K562 (cell line): Measurements from ENCODE around the gene GDF15. TPM values are rescaled to one million over a fixed set of nuclear protein-coding genes. Genes with fewer than 3 reads are reported as not detected.

ENCODE experiments used
- CCNT2 ChIP-seq: IDR thresholded peaks from 2 replicates; pipeline ENCODE4 v1.6.1; 2011; ENCODE audit warnings: borderline replicate concordance, low read depth, mild to moderate bottlenecking, moderate library complexity, mixed read lengths, low read length; ENCODE audit not compliant: insufficient read length; ENCODE audit errors: extremely low read depth
- DACH1 ChIP-seq: fragments of 450-650 bp; IDR thresholded peaks from 2 replicates; pipeline ENCODE4 v1.6.1; 2018; ENCODE audit not compliant: partially characterized antibody
- MED1 ChIP-seq: sonication (generic); formaldehyde crosslinking; IDR thresholded peaks from 2 replicates; pipeline ENCODE4 v1.8.1; 2023; ENCODE audit warnings: missing genetic modification reagents, borderline replicate concordance
- MIER1 ChIP-seq: fragments of 450-650 bp; IDR thresholded peaks from 2 replicates; pipeline ENCODE4 v1.6.1; 2016; ENCODE audit warnings: antibody characterized with exemption, mild to moderate bottlenecking, low read depth
- MTA2 ChIP-seq: fragments of 450-650 bp; IDR thresholded peaks from 2 replicates; pipeline ENCODE4 v1.6.1; 2016; ENCODE audit warnings: low read depth
- NFIX ChIP-seq: fragments of 250-450 bp; sonication (Bioruptor Pico); IDR thresholded peaks from 2 replicates; pipeline ENCODE4 v1.4.0; 2020; ENCODE audit warnings: low read depth, mild to moderate bottlenecking, moderate library complexity
- SREBF2 ChIP-seq: sonication (generic); formaldehyde crosslinking; IDR thresholded peaks from 2 replicates; pipeline ENCODE4 v1.4.0; 2020; ENCODE audit warnings: mild to moderate bottlenecking, missing genetic modification reagents
- ZNF197 ChIP-seq: fragments of 200-800 bp; sonication (Bioruptor generic); IDR thresholded peaks from 2 replicates; pipeline ENCODE4 v1.6.1; 2016; ENCODE audit warnings: low read depth, missing genetic modification characterization, missing compliant biosample characterization
- ZNF253 ChIP-seq: fragments of 250-450 bp; sonication (Bioruptor Pico); conservative IDR thresholded peaks from 2 replicates; pipeline ENCODE4 v1.6.1; 2021; ENCODE audit warnings: mild to moderate bottlenecking
- ZNF551 ChIP-seq: fragments of 250-450 bp; sonication (Bioruptor Pico); IDR thresholded peaks from 2 replicates; pipeline ENCODE4 v1.5.0; 2021; ENCODE audit warnings: mild to moderate bottlenecking, moderate library complexity
- ZNF583 ChIP-seq: fragments of 250-450 bp; sonication (Bioruptor Pico); IDR thresholded peaks from 2 replicates; pipeline ENCODE4 v1.4.0; 2020
- polyA plus RNA-seq, 8 experiments: library from polyadenylated mRNA; depleted of rRNA in 4 of 8; stranded (reverse) in 5 of 8; unstranded in 3 of 8; fragments of >200 nt; fragmentation: Nextera tagmentation in 2 of 8; fragmentation: Illumina TruSeq in 1 of 8; extraction: Ambion mirVana in 2 of 8; extraction: Trizol in 1 of 8; gene quantifications; 2 replicates each; pipeline versions ENCODE4 v1.2.1 to v1.2.3, GENCODE V29; 2011 to 2014; ENCODE audit warnings: inconsistent platforms in 1 of 8, missing spikeins in 1 of 8
- total RNA-seq, 7 experiments: library from RNA; depleted of rRNA in 6 of 7; stranded (reverse); fragments of >200 nt in 6 of 7; fragmentation: Illumina TruSeq in 2 of 7; extraction: Trizol in 2 of 7; gene quantifications; 2 replicates each; pipeline versions ENCODE4 v1.2.1 to v1.2.3, GENCODE V29; 2011 to 2021; ENCODE audit warnings: low replicate concordance in 1 of 7
- TF ChIP-seq, protein P1 (sequence below): fragments of 450-650 bp; IDR thresholded peaks from 2 replicates; pipeline ENCODE4 v1.6.1; 2017; ENCODE audit warnings: antibody characterized with exemption, mild to moderate bottlenecking
- TF ChIP-seq, protein P2 (sequence below): fragments of 250-450 bp; sonication (Bioruptor Pico); IDR thresholded peaks from 2 replicates; pipeline ENCODE4 v1.5.0; 2021; ENCODE audit warnings: mild to moderate bottlenecking, moderate library complexity
- TF ChIP-seq, protein P3 (sequence below): fragments of 200-800 bp; sonication (Bioruptor generic); IDR thresholded peaks from 2 replicates; pipeline ENCODE4 v1.6.1; 2017; ENCODE audit warnings: missing genetic modification characterization, missing compliant biosample characterization

GDF15 gene
- total and polyA plus RNA-seq, 9 of the 15 experiments (the other 6 are each of a cell fraction or from before 2014, with no cell fraction given) = 2.3 to 82.4 (median 12.5) TPM

DNA sequence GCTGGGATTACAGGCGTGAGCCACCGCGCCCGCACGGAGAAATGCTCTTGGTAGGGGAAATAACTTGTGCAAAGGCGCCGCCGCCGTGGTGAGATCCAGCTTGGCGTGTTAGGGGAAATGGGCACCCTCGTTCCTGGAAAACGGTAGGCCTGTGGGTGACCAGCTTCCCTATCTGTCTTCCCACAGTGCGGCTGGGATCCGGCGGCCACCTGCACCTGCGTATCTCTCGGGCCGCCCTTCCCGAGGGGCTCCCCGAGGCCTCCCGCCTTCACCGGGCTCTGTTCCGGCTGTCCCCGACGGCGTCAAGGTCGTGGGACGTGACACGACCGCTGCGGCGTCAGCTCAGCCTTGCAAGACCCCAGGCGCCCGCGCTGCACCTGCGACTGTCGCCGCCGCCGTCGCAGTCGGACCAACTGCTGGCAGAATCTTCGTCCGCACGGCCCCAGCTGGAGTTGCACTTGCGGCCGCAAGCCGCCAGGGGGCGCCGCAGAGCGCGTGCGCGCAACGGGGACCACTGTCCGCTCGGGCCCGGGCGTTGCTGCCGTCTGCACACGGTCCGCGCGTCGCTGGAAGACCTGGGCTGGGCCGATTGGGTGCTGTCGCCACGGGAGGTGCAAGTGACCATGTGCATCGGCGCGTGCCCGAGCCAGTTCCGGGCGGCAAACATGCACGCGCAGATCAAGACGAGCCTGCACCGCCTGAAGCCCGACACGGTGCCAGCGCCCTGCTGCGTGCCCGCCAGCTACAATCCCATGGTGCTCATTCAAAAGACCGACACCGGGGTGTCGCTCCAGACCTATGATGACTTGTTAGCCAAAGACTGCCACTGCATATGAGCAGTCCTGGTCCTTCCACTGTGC lies 2.4 kb downstream of the GDF15 start (continued):
- TF ChIP-seq, protein P1, sequence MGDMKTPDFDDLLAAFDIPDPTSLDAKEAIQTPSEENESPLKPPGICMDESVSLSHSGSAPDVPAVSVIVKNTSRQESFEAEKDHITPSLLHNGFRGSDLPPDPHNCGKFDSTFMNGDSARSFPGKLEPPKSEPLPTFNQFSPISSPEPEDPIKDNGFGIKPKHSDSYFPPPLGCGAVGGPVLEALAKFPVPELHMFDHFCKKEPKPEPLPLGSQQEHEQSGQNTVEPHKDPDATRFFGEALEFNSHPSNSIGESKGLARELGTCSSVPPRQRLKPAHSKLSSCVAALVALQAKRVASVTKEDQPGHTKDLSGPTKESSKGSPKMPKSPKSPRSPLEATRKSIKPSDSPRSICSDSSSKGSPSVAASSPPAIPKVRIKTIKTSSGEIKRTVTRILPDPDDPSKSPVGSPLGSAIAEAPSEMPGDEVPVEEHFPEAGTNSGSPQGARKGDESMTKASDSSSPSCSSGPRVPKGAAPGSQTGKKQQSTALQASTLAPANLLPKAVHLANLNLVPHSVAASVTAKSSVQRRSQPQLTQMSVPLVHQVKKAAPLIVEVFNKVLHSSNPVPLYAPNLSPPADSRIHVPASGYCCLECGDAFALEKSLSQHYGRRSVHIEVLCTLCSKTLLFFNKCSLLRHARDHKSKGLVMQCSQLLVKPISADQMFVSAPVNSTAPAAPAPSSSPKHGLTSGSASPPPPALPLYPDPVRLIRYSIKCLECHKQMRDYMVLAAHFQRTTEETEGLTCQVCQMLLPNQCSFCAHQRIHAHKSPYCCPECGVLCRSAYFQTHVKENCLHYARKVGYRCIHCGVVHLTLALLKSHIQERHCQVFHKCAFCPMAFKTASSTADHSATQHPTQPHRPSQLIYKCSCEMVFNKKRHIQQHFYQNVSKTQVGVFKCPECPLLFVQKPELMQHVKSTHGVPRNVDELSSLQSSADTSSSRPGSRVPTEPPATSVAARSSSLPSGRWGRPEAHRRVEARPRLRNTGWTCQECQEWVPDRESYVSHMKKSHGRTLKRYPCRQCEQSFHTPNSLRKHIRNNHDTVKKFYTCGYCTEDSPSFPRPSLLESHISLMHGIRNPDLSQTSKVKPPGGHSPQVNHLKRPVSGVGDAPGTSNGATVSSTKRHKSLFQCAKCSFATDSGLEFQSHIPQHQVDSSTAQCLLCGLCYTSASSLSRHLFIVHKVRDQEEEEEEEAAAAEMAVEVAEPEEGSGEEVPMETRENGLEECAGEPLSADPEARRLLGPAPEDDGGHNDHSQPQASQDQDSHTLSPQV = peak; percentile 95
- peak; percentile 70; the same call in 1 of the 2 replicates for TF ChIP-seq ZNF583
- TF ChIP-seq NFIX (CRISPR knock-in tag) = no peak
- TF ChIP-seq MED1 (CRISPR knock-in tag) = peak; percentile 89; the same call in 1 of the 2 replicates
- TF ChIP-seq DACH1 = peak; percentile 64
- peak; percentile 70; the same call in 1 of the 2 replicates for TF ChIP-seq ZNF197 (CRISPR knock-in tag)
- TF ChIP-seq, protein P2, sequence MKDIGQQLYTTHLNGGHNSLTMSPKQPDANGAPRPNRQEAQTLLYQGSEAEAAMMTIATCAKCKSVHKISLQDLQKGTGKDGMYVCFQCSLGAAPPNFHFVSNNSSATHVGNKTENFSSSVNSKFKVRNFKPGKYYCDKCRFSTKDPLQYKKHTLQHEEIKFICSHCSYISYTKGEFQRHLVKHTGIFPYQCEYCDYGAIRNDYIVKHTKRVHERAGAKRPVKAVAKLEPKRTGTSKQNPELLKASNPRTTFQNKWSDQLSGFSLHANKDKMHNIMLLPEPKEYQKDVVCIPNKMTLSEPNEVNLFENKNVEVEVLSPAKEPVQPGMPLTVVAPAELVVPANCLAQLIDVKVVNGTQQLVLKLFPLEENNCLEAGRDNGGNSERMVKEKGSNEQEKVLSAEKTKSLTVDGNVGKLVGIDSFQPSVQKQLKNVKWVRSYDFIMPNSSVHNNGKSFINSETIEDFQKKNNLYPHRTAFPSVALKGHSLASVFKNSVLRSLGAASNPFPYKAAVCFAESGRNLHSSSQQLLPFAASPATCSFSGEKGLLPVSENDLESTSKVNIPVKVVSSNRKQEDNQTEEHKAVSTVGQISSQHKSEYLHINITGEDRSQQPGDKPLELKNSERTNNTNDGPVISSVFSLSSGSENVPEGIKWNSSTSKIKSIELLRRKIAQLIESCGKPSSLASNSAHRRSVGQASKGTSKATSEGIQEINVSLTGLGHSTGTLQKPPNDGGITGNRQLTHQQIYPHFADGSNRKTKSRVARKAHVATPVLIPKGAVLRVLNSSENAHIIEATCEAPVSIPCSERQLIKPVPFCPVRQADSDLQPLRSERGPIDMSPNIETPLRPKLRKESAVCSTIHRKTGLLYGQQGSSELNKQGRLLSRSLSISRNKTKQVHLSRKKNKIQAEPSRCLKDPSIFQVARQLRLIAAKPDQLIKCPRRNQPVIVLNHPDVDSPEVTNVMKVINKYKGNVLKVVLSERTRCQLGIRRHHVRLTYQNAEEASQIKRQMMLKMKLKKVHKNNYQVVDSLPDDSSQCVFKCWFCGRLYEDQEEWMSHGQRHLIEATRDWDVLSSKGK = no peak
- TF ChIP-seq ZNF551 = no peak
- TF ChIP-seq MTA2 = no peak; the same call in 1 of the 2 replicates
- TF ChIP-seq SREBF2 (CRISPR knock-in tag) = no peak
- TF ChIP-seq ZNF253 (CRISPR knock-in tag) = no peak
- TF ChIP-seq CCNT2 = peak; percentile 95
- TF ChIP-seq, protein P3, sequence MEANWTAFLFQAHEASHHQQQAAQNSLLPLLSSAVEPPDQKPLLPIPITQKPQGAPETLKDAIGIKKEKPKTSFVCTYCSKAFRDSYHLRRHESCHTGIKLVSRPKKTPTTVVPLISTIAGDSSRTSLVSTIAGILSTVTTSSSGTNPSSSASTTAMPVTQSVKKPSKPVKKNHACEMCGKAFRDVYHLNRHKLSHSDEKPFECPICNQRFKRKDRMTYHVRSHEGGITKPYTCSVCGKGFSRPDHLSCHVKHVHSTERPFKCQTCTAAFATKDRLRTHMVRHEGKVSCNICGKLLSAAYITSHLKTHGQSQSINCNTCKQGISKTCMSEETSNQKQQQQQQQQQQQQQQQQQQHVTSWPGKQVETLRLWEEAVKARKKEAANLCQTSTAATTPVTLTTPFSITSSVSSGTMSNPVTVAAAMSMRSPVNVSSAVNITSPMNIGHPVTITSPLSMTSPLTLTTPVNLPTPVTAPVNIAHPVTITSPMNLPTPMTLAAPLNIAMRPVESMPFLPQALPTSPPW (CRISPR knock-in tag) = peak; percentile 53; the same call in 1 of the 2 replicates
- 0 out of 2 replicates have a peak, but pooled peaks have one; percentile 50 for TF ChIP-seq MIER1
